Stimulated activated CD4-positive, alpha-beta T cell treated with anti-CD3 and anti-CD28 coated beads, TNF-alpha, amount 100 ng/mL, for 4 hours (primary cell): ENCODE measurements around the gene CHCHD4.
A peak's percentile ranks its signal among the peaks of the same experiment; 100 is the strongest.
"Not testable (repeated sequence)": the region's sequence is repeated elsewhere in the genome, so short reads cannot be mapped to it uniquely, and the experiment has no call there.

Experiments
- DNase-seq, 3 experiments: peaks; one replicate each; pipeline ENCODE4 v3.0.0-alpha.2; 2020; ENCODE audit warnings: low read depth in 3 of 3

The CHCHD4 gene

DNA sequence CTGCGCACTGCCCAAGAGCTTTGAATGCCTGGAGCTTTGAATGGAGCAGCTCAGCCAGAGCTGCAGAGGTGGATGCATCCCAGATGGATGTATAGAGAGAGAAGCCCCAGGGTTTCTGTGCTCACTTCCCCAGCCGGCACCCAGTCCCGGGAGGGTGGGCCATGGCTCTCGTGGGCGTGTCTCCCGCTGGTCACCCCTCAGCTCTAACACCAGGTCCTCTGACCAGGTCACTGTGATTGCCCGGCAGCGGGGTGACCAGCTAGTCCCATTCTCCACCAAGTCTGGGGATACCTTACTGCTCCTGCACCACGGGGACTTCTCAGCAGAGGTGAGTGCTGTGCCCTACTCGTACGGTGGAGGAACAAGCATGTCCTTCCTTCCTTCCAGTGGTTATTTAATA is 10.9 kb upstream of the CHCHD4 start:
- no peak for DNase-seq

DNA sequence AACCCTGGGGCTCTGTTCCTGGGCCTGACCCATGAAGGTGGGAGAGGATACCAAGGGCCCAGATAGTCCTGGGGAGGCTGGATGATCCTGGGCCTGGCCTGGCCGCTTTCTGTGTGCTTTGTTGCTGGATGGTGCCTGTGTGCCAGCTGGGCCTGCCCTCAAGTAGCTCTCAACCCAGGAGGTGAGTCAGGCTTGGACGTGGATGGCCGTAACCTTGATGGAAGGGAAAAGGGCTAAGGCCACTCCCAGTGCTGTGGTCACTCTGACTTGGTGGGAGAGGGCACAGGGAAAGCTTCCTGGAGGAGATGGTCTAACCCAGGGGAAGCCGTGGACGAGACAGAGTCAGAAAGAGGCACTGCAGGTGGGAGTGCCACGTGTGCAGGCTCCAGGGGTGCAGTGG is 9.6 kb upstream of the CHCHD4 start:
- no peak for DNase-seq

DNA sequence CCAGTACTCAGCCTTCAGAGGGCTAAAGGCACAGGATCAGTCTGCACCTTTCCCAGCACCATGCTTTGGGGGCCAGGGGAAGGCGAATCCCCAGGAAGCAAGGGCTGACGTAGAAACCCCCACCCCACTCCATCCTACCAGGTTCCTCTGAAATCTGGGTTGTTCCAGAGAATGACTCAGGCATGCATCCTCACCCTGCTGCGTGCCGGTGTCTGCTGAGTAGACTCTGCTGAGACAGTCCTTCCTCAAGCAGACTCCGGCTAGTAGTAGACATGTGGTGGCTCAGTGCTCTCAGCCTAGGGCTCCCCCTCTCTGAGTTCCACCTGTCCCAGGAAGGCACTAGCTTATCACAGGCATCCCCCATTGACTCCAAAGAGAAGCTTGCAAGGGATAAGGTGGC is 9.2 kb upstream of the CHCHD4 start:
- DNase-seq: no peak

DNA sequence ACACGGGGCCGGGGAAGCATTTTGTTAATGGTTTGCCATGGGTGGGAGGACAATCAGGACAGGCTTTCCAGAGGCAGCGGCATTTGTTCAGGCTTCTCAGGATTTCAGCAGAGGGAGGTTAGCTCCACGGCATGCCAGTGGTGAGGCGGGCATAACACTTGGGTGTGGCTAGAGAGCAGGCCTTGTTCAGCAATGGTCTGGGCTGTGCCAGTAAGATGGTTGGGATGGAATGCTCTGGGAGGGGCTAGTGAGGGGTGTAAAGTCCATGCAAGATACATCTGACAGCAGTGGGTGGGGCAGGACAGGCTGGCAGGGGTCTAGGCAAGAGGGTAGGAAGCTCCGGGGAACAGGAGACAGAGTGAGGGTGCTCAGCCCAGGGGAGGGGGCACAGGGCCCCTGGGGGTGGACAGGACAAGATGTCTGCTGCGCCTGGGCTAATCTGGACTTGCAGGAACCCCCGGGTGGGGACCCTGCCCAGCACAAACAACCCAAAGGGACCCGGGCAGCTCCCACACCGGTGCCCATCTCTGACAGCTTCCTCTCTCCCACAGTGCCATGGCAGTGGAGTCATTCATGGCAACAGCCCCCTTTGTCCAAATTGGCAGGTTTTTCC is 8.6 kb upstream of the CHCHD4 start:
- no peak for DNase-seq

DNA sequence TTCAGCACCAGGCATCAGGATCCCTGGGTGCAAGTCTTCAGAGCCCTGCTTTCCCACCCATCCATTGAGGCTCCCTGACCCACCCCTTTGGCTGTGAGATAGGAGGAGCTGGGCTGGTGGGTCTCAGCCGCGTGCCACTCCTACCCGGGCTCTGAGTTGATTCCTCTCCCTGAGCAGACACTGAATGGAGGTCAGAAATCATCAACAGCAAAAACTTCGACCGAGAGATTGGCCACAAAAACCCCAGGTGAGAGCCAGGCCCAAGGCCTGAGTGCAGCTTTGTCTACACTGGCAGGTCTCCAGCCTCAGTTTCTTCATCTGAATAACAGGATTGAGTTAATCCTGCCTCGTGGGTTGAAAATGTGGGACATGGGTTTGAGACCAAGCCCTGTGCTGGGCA is 8.0 kb upstream of the CHCHD4 start:
- DNase-seq: no peak

DNA sequence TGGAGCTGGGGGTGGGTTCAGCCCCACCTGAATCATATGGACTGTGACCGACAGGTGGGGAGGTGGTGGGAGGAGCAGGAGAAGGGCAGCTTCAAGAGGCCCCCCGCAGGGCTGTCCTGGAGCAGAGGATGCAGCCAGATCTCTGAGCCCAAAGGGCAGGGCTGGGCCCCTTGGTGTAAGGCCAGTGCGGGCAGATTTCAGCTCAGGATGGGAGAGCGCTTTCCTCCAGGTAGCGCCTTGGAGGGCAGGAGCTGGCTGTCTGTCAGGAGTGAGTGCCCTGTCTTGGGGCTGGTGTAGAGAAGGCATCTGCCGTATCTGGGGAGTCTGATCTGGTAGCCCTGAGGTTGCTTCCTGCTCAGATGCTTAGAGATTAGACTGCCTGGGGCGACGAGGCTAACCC is 7.5 kb upstream of the CHCHD4 start:
- DNase-seq: no peak

DNA sequence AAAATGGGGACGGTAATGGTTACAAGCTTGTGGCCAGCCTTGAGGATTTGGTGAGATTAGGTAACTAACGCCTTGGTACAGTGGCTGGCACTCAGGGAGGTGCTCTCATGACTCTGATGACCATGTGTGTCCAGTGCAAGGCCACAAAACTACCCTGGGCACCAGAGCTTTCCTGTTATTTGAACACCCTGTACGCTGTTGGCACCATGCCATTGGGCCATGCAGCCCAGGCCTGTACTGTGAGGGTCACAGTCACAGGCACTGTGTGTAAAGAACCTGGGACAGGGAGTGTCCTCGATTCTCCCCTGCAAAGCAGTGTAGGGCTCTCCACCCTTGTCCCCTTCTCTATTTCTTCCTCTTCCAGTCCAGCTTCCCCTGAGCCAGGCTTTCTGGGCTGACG is 6.5 kb upstream of the CHCHD4 start:
- no peak for DNase-seq

DNA sequence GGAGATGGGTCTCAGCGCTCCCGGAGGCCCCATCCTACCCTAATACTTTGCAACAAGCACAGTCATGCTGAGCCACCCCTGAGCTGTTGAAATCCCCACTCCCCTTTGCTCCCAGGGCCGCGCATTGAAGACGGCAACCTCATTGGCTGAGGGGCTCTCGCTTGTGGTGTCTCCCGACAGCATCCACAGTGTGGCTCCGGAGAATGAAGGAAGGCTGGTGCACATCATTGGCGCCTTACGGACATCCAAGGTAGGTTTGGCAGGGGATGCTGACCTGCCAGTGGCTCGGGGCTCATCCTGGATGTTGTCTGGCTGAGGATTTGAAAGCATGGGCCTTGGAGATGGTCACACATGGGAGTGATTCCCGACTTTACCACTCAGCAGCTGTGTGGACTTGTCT is 6.0 kb upstream of the CHCHD4 start:
- DNase-seq: no peak

DNA sequence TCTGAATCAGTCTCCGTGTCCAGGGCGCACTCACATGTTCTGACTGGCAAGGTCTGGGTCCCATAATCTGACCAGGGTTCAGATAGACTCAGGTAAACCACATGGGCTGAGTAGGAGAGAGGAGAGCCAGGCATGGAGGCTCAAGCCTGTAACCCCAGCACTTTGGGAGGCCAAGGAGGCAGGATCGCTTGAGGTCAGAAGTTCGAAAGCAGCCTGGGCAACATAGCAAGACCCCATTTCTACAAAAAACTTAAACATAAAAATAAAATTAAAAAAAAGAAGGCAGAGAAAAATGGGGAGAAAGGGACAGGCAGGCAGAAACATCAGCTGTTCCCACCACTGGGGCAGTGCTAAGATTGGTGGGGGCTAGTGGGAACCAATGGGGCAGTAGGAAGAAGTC is 5.6 kb upstream of the CHCHD4 start:
- no peak for DNase-seq

DNA sequence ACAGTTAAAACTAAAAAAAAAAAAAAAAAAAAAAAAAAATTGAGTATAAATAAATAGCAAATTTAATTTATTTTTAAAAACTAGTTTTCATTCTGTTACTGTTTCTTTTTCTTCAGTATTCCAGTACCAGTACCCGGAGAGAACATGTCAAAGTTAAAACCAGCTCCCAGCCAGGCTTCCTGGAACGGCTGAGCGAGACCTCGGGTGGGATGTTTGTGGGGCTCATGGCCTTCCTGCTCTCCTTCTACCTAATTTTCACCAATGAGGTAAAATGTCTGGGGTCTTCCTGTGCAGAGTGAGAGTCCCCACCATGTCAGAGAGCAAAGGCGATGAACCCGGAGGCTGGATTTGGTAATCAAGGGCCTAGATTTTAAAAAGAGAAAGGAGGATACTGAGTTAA is 4.6 kb upstream of the CHCHD4 start:
- no peak for DNase-seq

DNA sequence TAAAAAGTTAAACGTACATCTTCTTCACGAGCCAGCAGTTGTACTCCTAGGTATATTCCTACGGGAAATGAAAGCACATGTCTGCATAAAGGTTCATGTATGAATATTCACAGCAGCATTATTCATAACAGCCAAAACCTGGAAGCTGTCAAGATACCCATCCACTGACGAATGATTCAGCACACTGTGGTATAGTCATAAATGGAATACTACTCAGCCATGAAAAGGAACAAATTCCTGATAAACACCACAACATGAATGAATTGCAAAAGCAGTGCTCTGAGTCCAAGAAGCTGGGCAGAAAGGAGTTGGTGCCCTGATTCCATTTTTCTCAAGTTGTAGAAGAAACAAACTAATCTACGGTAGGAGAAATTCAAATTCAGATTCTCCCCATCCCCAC is 4.1 kb upstream of the CHCHD4 start:
- DNase-seq: no peak

DNA sequence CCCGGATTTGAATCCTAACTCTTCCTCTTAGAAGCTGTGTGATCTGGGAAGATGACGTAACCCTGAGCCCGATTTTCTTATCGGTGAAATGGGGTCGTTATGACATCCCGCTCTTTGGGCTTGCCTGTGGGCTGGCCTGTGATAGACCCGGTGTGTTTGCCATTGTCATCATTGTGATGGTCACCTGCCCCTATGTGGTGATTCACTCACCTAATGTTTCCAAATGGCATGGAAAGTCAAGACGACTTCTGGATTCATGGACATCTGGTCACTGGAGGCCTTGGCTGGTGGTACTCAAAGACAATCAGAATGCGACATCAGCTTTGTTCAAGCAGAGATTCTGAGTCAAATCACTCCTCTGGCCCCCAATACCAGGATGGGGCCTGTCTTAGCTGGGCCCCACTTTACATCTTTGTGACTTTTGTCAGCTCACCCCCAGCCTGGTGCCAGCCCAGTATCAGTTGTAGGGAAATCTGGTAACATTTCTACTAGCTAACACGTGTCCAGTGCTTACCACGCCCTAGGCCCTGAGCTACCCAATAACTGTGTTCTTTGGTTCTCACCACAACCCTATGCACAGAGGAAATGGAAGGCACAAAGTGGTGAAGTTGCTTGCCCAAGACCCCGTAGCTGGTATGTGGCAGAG is 3.0 kb upstream of the CHCHD4 start:
- no peak for DNase-seq

DNA sequence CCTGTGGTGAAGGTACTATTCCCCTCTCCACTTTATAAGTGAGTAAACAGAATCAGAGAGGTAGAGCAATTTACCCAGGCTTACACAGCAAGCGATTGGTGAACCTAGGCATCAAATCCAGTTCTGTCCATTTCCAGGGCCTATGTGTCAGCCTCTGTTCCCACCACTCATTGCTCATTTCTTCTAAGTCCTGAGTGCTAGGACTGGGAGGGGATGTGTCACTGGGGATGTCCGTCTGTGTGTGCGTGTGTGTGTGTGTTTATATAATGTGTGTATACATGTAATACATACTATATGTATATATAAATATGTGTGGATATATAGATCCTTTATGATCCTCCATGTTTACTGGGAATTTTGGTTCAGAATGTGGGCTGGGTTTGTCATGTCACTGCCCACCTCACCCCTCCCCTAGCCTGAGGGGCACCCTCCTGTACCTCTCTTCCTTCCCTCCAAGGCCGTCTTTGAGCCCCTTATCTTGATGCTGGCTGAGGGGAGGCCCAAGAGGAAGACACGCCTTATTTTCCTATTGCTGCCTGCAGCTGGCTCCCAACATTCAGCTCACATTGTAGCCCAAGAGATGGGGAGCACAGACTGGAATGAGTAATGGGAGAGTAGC is 2.3 kb upstream of the CHCHD4 start:
- DNase-seq: no peak

DNA sequence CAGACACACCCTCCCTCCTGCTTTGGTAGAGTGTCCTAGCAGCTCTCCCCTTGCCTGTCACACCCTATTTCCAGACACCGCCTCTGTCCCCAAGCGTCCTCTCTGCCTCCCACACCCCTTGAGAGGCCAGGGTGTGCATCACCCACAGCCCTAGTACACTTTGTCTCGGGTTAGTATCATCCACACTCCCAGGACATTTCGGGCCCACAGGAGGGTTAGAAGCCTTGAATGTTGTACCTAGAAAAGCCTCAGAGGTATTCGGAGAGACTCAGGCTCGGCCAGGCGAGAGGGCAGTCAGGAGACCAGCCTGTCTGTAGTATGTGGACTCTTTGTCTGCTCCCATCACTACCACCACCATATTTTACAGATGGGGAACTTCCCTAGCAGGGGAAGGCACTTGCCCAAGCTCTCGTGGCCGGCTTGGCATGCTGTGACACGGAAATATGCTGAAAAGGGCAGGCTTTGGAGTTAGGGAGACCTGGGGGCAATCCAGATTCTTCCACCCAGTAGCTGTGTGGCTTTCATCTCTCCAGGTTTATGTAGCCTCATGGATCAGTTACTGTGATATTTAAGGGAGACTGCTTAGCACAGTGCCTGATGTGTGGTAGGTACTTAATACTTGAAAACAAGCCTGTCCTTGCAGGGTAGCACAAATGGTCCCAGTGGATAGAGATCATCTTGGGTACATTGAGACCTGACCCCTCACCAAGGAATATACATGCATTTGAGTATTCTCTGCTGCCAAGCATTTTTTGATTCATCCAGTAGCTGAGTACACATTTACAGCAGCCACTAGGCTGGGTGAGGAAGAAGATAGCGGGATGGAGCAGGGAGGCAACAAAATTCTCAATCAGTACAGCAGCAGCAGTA is 1.6 kb upstream of the CHCHD4 start:
- DNase-seq: no peak

DNA sequence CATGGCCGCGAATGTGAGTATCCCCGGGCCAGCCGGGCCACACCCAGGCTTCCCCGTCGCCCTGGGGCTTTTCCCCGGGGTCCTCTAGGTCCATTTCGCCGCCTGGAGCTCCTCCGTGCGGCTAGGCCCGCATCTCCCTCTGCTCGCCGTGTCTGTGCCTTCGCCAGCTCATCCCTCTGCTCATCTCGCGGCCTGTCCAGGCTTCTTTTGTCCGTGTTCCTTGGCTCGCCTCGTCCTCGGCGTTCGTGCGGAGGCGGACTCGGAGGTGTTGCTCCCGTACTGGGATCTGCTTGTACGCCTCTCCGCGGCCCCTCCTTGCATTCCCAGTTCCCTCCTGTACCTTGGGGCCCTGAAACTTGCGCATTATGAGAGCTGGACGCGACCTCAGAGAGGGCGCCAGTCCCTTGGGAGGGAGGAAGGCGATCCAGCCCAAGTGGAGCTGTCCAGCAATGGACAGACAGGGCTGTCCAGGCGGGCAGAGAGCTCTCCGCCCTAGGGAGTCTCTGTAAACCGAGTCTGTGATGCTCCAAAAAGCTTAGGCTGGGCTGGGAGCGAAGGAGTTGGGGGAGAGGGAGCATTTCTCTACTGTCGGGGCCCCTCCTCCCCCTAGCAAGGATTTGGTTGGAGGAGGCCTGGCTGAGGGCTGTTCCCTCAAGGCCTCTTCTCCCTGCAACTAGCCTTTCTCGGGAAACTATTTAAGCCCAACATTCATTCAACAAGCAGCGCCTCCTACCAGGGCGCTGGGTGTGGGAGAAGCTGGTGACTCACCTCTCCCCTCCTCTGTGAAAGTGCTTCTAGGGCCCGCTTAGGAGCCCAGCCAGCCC is 735 bp upstream of the CHCHD4 start:
- DNase-seq: peak; percentile 40 to 53 (median 43)

DNA sequence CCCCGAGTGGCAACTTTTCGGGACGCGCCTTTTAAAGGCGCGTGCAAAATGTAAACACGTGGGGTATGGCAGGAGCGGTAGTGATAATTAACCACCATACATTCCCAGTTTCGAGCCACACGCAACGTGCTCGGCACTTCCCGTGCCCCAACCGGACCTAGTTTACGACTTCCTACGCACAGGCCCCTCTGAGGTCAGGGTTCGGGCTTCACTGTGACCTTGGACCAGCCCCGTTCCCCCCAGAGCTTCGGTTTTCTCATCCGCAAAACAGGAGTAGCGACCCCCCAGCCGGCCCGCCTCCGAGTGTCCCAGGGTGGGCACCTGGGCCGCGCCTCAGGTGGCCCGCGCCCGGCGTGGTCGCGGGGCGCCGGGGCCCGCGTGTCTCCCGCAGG is 451 bp downstream of the CHCHD4 start:
- DNase-seq: peak; percentile 48 to 50 (median 48)

DNA sequence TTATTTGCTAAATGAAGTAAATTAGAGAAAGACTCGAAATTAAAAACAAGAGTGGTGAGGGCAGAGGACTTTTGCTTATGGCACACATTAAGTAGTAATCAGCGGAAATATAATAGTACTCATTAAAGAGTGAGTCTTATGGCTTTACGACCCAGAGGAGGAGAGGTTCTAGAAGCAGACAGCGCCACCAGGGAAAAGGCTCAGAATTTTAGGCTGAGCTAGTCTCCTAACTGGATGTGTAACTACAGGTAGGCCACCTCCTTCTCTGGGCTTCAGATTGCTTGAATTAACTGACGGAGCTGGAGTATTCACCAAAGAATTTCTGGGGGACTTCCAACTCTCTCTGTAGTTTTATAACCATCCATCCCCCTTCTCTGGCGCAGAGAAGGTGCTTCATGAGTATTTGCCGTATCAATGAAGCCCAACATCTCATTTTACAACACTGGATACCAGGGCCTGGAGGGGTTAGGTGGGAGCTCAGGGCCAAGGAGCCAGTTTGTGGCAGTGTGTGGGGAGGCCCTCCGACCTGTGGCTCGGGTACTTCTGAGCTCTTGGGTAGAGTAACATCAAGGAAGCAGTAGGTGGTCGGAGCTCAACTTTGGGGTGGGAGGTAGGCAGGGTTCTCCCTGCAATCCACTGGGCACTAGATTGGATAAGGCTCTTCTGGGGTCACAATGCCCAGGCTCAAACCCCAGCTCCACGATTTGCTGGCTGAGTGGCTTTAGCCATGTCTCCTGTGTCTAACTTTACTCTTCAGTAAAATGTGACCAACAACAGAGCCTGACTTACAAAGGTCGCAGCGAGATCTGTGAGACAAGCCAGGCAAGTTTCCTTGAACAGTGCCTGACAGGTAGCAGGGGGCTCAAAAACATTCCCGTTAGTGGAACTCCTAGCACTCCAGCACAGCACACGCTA is 1.1 kb downstream of the CHCHD4 start:
- DNase-seq: no peak

DNA sequence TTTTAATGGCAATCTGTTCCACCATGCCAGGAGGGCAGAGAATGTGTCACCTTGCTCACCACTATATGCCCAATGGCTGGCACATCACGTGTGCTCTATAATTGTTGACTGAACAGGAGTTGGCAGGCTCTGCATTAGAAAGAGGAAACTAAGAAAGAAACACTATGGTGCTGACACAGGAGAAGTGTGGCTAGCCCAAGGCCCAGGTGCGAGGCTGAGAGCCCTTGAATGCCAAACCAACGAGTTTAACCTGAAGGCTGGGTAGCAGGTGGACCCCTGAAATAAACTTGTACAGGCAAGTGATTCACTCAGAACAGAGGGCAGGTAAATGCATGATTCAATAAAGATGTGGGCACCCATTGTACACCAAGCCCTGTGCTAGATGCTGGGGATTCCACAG is 2.4 kb downstream of the CHCHD4 start:
- no peak for DNase-seq

DNA sequence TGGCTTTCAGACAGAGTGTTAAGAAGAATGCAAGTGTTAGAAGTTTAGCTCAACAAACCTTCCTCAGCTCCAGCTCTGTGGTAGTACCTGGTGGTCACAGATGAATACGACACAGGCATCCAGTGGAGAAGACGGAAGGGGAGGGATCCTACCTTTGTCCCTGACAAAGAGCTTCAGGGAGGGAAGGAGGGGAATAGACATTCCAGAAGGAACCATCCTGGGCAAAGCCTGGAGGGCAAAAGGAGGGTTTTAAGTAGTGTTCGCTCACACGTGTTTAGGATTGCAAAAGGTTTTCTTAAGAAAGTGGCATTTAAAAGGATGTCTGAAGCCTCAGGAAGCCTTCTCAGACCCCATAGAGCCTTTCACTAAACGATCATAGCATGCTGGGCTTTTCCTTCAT is 2.8 kb downstream of the CHCHD4 start:
- DNase-seq: no peak

DNA sequence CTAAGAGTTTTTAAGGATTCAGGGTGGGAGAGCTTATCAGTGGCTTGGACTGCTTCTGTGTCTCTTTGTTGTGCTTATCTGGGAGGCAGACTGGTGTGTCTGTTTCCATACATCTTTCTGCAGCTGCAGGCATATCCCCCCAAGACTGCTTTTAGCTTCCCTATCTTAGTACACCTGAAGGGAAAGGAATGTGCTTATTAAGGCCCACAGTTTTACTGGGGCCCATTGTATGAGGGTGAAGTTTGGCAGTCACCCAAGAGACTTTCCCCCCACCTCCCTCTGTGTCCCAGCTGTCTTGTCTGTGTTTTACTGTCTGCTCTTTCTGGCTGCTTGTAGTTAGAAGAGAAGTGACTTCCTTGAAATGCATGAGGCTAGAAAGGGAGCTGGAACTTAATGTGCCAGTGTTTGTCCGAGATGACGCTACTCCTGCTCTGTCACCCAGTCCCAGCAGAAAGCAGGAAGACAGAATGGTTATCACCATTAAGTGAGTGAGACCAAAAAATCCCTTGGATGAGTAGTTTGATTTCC is 3.7 kb downstream of the CHCHD4 start:
- DNase-seq: not testable (repeated sequence)
